ENCODE results near the gene STK17A. TPM values are rescaled to one million over a fixed set of nuclear protein-coding genes. Genes with fewer than 3 reads are reported as not detected.

STK17A gene
- total and polyA plus RNA-seq, 2 of the 8 experiments (the other 6 are each of a cell fraction or from before 2014, with no cell fraction given), result 2.2 to 12.2 TPM

DNA sequence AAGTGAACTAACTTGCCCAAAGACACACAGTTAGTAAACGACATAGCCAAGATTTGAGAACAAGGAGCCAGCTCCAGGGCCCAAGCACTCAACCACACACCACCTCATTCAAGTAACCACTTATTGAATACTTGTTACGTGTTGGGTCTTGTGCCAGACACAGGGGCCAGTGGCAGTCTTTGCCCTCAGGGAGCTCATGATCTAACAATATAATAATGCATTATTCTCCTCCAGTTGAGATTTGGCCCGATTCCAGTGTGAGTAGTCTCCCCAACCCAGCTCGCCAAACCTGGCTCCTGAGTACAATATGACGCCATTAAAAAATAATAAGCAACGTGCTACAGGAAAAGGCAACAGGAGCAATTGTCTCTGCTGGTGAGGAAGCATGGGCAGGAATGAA is 14.4 kb upstream of the STK17A start:
- Histone ChIP-seq H3K4ac (replicated peaks; ENCODE audit: insufficient read length, low read depth, low read length) (no peak overlapping the region), H3K9ac (replicated peaks in 1 of 4; ENCODE audit: extremely low read depth in 1 of 4, low read depth in 3 of 4, low read length in 3 of 4) (no peak overlapping the region), H3K14ac (ENCODE audit: insufficient read length) (no peak overlapping the region), H3K23me2 (ENCODE audit: low read depth, low read length) (no peaks in the 10 kb centered on the region), H4K5ac (ENCODE audit: insufficient read length, low read depth, low read length) (no peak overlapping the region), H2AFZ (ENCODE audit: low read length) (no peak overlapping the region), H4K91ac (replicated peaks; ENCODE audit: insufficient read length, low read length) (no peak overlapping the region), H2AK5ac (ENCODE audit: low read depth, low read length) (no peak overlapping the region), H3K4me1 (replicated peaks in 1 of 4; ENCODE audit: control insufficient read depth in 3 of 4, insufficient read depth in 4 of 4, low read length in 3 of 4) (no peaks in the 10 kb centered on the region), H3K79me2 (ENCODE audit: control insufficient read depth in 1 of 2, insufficient read depth in 2 of 2, low read length in 2 of 2) (no peaks in the 10 kb centered on the region), H3K23ac (ENCODE audit: insufficient read length) (no peak overlapping the region), H2BK12ac (ENCODE audit: low read depth, low read length) (no peak overlapping the region), H4K8ac (ENCODE audit: extremely low read depth, insufficient read depth, low read length) (no peak overlapping the region), H3K36me3 (ENCODE audit: control insufficient read depth in 2 of 4, insufficient read depth in 4 of 4, low read length in 3 of 4) (no peaks in the 10 kb centered on the region), H2BK120ac (replicated peaks; ENCODE audit: low read depth, low read length) (no peak overlapping the region), H3K4me3 (ENCODE audit: extremely low read depth in 1 of 4, insufficient read depth in 2 of 4, low read depth in 3 of 4, low read length in 4 of 4) (no peak overlapping the region), H3K18ac (ENCODE audit: extremely low read depth, low read length) (no peak overlapping the region), H2BK20ac (ENCODE audit: low read length) (no peak overlapping the region), H4K20me1 (replicated peaks in 1 of 2; ENCODE audit: control insufficient read depth in 1 of 2, insufficient read depth in 2 of 2, low read length in 2 of 2) (no peaks in the 10 kb centered on the region), H3K9me3 (ENCODE audit: insufficient read depth in 2 of 2, low read depth in 1 of 2, low read length in 1 of 2) (no peaks in the 10 kb centered on the region), H3K79me1 (ENCODE audit: low read depth, low read length) (no peaks in the 10 kb centered on the region), H2BK15ac (ENCODE audit: low read length) (no peak overlapping the region), H3K56ac (replicated peaks; ENCODE audit: insufficient read length, low read depth, low read length) (no peak overlapping the region), H3K27me3 (replicated peaks in 1 of 4; ENCODE audit: control insufficient read depth in 3 of 4, extremely low read depth in 1 of 4, insufficient read depth in 3 of 4, low read length in 3 of 4) (no peaks in the 10 kb centered on the region), H2BK5ac (ENCODE audit: low read depth, low read length) (no peak overlapping the region), H3K27ac (ENCODE audit: low read depth, low read length) (no peak overlapping the region), H3K4me2 (ENCODE audit: insufficient read depth in 1 of 2, low read depth in 2 of 2, low read length in 2 of 2) (no peak overlapping the region)
- FAIRE-seq, result no peak
- TF ChIP-seq CBX5 (IDR thresholded peaks at IDR 0.05; ENCODE audit: low read depth, low read length) (no peak), ASH2L (IDR thresholded peaks at IDR 0.05; ENCODE audit: low read length) (no peak), EGR1 (IDR thresholded peaks at IDR 0.05; ENCODE audit: borderline replicate concordance, low read depth, low read length) (no peak), JUND (IDR thresholded peaks at IDR 0.05; ENCODE audit: low read length) (no peak), NRF1 (IDR thresholded peaks at IDR 0.05; ENCODE audit: low read depth, low read length) (no peak), HDAC6 (IDR thresholded peaks at IDR 0.05; ENCODE audit: low read depth, low read length) (no peak), BRCA1 (IDR thresholded peaks at IDR 0.05; ENCODE audit: low read depth, low read length) (no peak), NANOG (IDR thresholded peaks at IDR 0.05; ENCODE audit: insufficient read depth, low read depth, low read length, poor library complexity, severe bottlenecking) (no peak), FOSL1 (IDR thresholded peaks at IDR 0.05; ENCODE audit: insufficient read depth, low read depth, low read length) (no peak)
- TF ChIP-seq, protein P1, sequence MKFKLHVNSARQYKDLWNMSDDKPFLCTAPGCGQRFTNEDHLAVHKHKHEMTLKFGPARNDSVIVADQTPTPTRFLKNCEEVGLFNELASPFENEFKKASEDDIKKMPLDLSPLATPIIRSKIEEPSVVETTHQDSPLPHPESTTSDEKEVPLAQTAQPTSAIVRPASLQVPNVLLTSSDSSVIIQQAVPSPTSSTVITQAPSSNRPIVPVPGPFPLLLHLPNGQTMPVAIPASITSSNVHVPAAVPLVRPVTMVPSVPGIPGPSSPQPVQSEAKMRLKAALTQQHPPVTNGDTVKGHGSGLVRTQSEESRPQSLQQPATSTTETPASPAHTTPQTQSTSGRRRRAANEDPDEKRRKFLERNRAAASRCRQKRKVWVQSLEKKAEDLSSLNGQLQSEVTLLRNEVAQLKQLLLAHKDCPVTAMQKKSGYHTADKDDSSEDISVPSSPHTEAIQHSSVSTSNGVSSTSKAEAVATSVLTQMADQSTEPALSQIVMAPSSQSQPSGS (IDR thresholded peaks at IDR 0.05; ENCODE audit: low read length), result no peak
- 91% methylated on average over 6 of the region's 6 CpGs; no CpG with 5 or more reads in 1 of the 2 experiments for WGBS, 2 experiments (ENCODE audit: extremely low coverage in 1 of 2, insufficient coverage in 1 of 2, insufficient read length in 1 of 2, insufficient replicate concordance in 2 of 2, low coverage in 1 of 2, low lambda C conversion rate in 2 of 2, missing lambda C conversion rate in 1 of 2)
- ChIA-PET CTCF (ENCODE audit: partially characterized antibody) (interaction anchor here (8.5 kb wide), 1 partner anchor 14 kb away, joined by 44 read pairs; the partner anchor contains the start of gene STK17A), POLR2A (ENCODE audit: partially characterized antibody) (interaction anchor here (1.7 kb wide), 1 partner anchor 15 kb away, joined by 4 read pairs; no protein-coding TSS in a partner anchor)
- DNase-seq (ENCODE audit: low read depth in 1 of 2, low spot score in 2 of 2), result no peak
